HepG2 (cell line): ENCODE measurements around the gene MAP3K1. TPM values are rescaled to one million over a fixed set of nuclear protein-coding genes. Genes with fewer than 3 reads are reported as not detected.

ENCODE experiments used
- ATAC-seq: fragments of 200-7000 bp; cut with Tn5 transposase; 3 replicates; pipeline ENCODE4 v1.9.1; 2020; ENCODE audit warnings: mild to moderate bottlenecking, moderate library complexity
- BruUV-seq: library from RNA; stranded (reverse); fragments of 400-500 nt; replicated peaks from 2 replicates; lab custom pipeline; 2021; lab: Mats Ljungman, UMichigan
- CTCF ChIA-PET: fragments of 300-600 bp; formaldehyde crosslinking; extraction: SDS; loops from one replicate; lab custom pipeline; 2021; ENCODE audit warnings: low total read pairs, inconsistent platforms, low intra/inter-chr PET ratio; lab: Yijun Ruan, JAX
- POLR2A ChIA-PET: fragments of 350-600 bp; sonication (Branson Sonifier 250); formaldehyde crosslinking; loops from one replicate; lab custom pipeline; 2020; ENCODE audit warnings: antibody characterized with exemption, inconsistent platforms; lab: Yijun Ruan, JAX
- DNase-seq: peaks from one replicate; pipeline ENCODE4 v3.0.0-alpha.2; 2015; ENCODE audit warnings: low spot score
- FAIRE-seq: peaks from 3 replicates; lab custom pipeline; 2011; peaks lifted over from hg19 to GRCh38; lab: Jason Lieb, UNC
- H2AFZ ChIP-seq: one replicate; pipeline ENCODE4 v1.6.1; 2011; ENCODE audit warnings: low read length, inconsistent platforms
- H3K27ac ChIP-seq: fragments of 300-600 bp; 3 replicates; pipeline ENCODE4 v1.8.0; 2011; ENCODE audit warnings: mixed run types, mild to moderate bottlenecking, mixed read lengths, low read length, inconsistent platforms; ENCODE audit not compliant: insufficient read depth; ENCODE audit errors: extremely low read length
- H3K27me3 ChIP-seq, 2 experiments: fragments of 200-600 bp in 1 of 2; 2 replicates in 1 of 2; 3 replicates in 1 of 2; pipeline versions ENCODE4 v1.6.0 to v1.8.0; 2011; ENCODE audit warnings: low read length in 2 of 2, mild to moderate bottlenecking in 2 of 2, moderate library complexity in 2 of 2, inconsistent platforms in 1 of 2; ENCODE audit not compliant: insufficient read depth in 2 of 2, control insufficient read depth in 1 of 2
- H3K36me3 ChIP-seq, 2 experiments: fragments of 200-600 bp in 1 of 2; replicated peaks in 1 of 2; 2 replicates in 1 of 2; 3 replicates in 1 of 2; pipeline versions ENCODE4 v1.5.1 to v1.8.0; 2011; ENCODE audit warnings: low read length in 2 of 2, inconsistent platforms in 1 of 2; ENCODE audit not compliant: insufficient read depth in 2 of 2, control insufficient read depth in 1 of 2
- H3K4me1 ChIP-seq: 2 replicates; pipeline ENCODE4 v1.5.1; 2012; ENCODE audit warnings: low read length, inconsistent platforms; ENCODE audit not compliant: insufficient read depth
- H3K4me2 ChIP-seq: 2 replicates; pipeline ENCODE4 v1.6.0; 2011; ENCODE audit warnings: low read depth, low read length, inconsistent platforms
- H3K4me3 ChIP-seq, 3 experiments: fragments of 200-600 bp in 1 of 3; sonication (generic), shearing (Covaris generic) in 1 of 3; replicated peaks in 1 of 3; 2 replicates each; pipeline ENCODE4 v1.5.1; 2011 to 2016; ENCODE audit warnings: low read length in 3 of 3, inconsistent platforms in 2 of 3, low read depth in 2 of 3, mild to moderate bottlenecking in 2 of 3, control low read depth in 1 of 3, mixed read lengths in 1 of 3; ENCODE audit not compliant: insufficient read depth in 1 of 3
- H3K79me2 ChIP-seq: one replicate; pipeline ENCODE4 v1.6.1; 2011; ENCODE audit warnings: low read length, inconsistent platforms; ENCODE audit not compliant: insufficient read depth
- H3K9ac ChIP-seq: 2 replicates; pipeline ENCODE4 v1.6.0; 2011; ENCODE audit warnings: mild to moderate bottlenecking, low read depth, low read length, inconsistent platforms; ENCODE audit not compliant: insufficient read depth
- H3K9me3 ChIP-seq: 2 replicates; pipeline ENCODE4 v1.5.1; 2012; ENCODE audit warnings: mild to moderate bottlenecking, low read length
- H4K20me1 ChIP-seq: 2 replicates; pipeline ENCODE4 v1.6.0; 2011; ENCODE audit warnings: inconsistent platforms, mild to moderate bottlenecking, low read length, moderate library complexity; ENCODE audit not compliant: insufficient read depth
- ASH2L ChIP-seq: fragments of 300-600, 200-600 bp; sonication (generic); IDR thresholded peaks from 2 replicates; pipeline ENCODE4 v1.7.0; 2017; ENCODE audit warnings: low read depth, mild to moderate bottlenecking, moderate library complexity, mixed read lengths, low read length; ENCODE audit not compliant: insufficient read length
- BCL6 ChIP-seq: IDR thresholded peaks from 2 replicates; pipeline ENCODE4 v1.6.1; 2016; ENCODE audit warnings: missing genetic modification reagents, missing compliant biosample characterization
- ZBTB7A ChIP-seq: sonication (generic); formaldehyde crosslinking; IDR thresholded peaks from 2 replicates; pipeline ENCODE4 v1.8.0; 2022; ENCODE audit warnings: mild to moderate bottlenecking, missing genetic modification reagents
- ZC3H13 ChIP-seq: sonication (generic); formaldehyde crosslinking; IDR thresholded peaks from 2 replicates; pipeline ENCODE4 v1.8.1; 2023; ENCODE audit warnings: mild to moderate bottlenecking, missing genetic modification reagents, moderate library complexity
- ZNF205 ChIP-seq: IDR thresholded peaks from 2 replicates; pipeline ENCODE4 v1.6.1; 2018; ENCODE audit warnings: missing biosample characterization, missing genetic modification reagents
- ZNF282 ChIP-seq: fragments of 450-650 bp; IDR thresholded peaks from 2 replicates; pipeline ENCODE4 v1.6.1; 2018; ENCODE audit not compliant: partially characterized antibody
- ZNF572 ChIP-seq: sonication (generic); formaldehyde crosslinking; IDR thresholded peaks from 2 replicates; pipeline ENCODE4 v1.5.1; 2020; ENCODE audit warnings: mild to moderate bottlenecking, missing genetic modification reagents
- WGBS: methylation state at CpG from one replicate; pipeline ENCODE4 v1.1.6; 2017; ENCODE audit warnings: low lambda C conversion rate; 5-methylcytosine and 5-hydroxymethylcytosine counted together
- in situ Hi-C: cut with HindIII; loops from 2 replicates; pipeline ENCODE4 v1.10.0; 2017; ENCODE audit warnings: low pct_unique_long_range_greater_than_20kb; ENCODE audit not compliant: extremely low pct_ligation_motif_present
- intact Hi-C: fragments of 100-400 bp; cut with micrococcal nuclease; formaldehyde crosslinking; loops from one replicate; pipeline ENCODE4 v1.10.0; 2022; ENCODE audit not compliant: unreplicated experiment
- polyA plus RNA-seq, 8 experiments: library from polyadenylated mRNA; depleted of rRNA in 3 of 8; stranded (reverse) in 7 of 8; unstranded in 1 of 8; fragments of >200 nt; fragmentation: Illumina TruSeq in 4 of 8; extraction: Trizol in 4 of 8; gene quantifications; 2 replicates each; pipeline versions ENCODE4 v1.2.1 to v1.2.3, GENCODE V29; 2011 to 2016; ENCODE audit warnings: low read depth in 4 of 8, missing spikeins in 1 of 8, mixed read lengths in 1 of 8; ENCODE audit not compliant: insufficient read depth in 1 of 8
- total RNA-seq, 5 experiments: library from RNA; depleted of rRNA; stranded (reverse); fragments of >200 nt; fragmentation: Illumina TruSeq; extraction: Trizol; gene quantifications; 2 replicates each; pipeline ENCODE4 v1.2.3, GENCODE V29; 2016; ENCODE audit warnings: low read depth in 1 of 5
- TF ChIP-seq, protein P1 (sequence below): sonication (generic); formaldehyde crosslinking; IDR thresholded peaks from 2 replicates; pipeline ENCODE4 v1.4.0; 2020; ENCODE audit warnings: missing genetic modification reagents
- TF ChIP-seq, protein P2 (sequence below): sonication (generic); formaldehyde crosslinking; IDR thresholded peaks from 2 replicates; pipeline ENCODE4 v1.4.0; 2020; ENCODE audit warnings: missing genetic modification reagents
- TF ChIP-seq, protein P3 (sequence below): sonication (generic); formaldehyde crosslinking; IDR thresholded peaks from 2 replicates; pipeline ENCODE4 v1.5.0; 2020; ENCODE audit warnings: mild to moderate bottlenecking, missing genetic modification reagents, moderate library complexity
- TF ChIP-seq, protein P4 (sequence below): sonication (generic); formaldehyde crosslinking; IDR thresholded peaks from 2 replicates; pipeline ENCODE4 v1.4.0; 2020; ENCODE audit warnings: missing genetic modification reagents

The MAP3K1 gene
- total and polyA plus RNA-seq, 2 of the 13 experiments (the other 11 are each of a cell fraction or from before 2014, with no cell fraction given), result 16.4 to 30.3 TPM

DNA sequence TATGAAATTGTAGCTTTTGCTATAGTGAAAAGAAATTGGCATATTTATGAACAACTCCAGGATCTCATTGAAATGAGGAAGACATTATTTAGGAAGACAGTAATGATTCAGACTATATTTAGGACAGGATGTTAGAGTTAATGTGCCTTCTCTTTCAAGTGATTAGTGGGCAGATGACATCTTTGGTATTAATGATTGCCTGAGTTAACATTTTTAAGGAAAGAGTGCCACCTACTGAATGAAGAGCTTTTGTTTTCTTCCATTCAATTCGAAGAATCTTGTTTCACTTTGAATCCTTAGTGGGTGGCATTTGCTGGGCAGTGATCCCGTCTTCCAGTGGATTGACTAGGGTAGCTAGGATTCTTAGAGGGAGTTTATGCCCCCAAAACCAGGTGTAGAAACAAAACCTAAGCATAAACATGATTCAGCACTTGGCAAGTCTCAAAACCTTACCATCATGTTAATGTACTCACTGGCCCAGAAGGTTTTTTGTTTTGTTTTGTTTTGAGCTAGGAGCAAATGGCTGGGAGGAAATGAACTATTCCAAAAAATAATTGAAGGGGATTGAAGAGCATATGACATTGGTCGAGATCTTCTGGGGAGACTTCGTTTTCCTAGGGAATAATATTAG is 23.2 kb downstream of the MAP3K1 start:
- Histone ChIP-seq H3K9me3 (no peaks in the 10 kb centered on the region), H3K4me1 (peaks cover 53% of the 10 kb centered on the region), H3K4me2 (peak overlapping the region; percentile 62), H3K36me3 (no peaks in the 10 kb centered on the region; a peak in 1 of 5 replicates), H4K20me1 (peaks cover 36% of the 10 kb centered on the region), H3K27me3 (no peaks in the 10 kb centered on the region), H3K4me3 (no peak overlapping the region), H3K79me2 (peaks cover 100% of the 10 kb centered on the region), H2AFZ (no peak overlapping the region), H3K27ac (no peak overlapping the region), H3K9ac (no peak overlapping the region)
- intact Hi-C loops, result loop anchor here (1.0 to 10.0 kb wide), 6 partner anchors 8 to 904 kb away; no protein-coding TSS in a partner anchor
- DNase-seq (peak; percentile 33), ATAC-seq (no peak), FAIRE-seq (peak; percentile 49)
- POLR2A ChIA-PET, result interaction anchor here (0.7 to 1.2 kb wide), 3 partner anchors 201 to 568 kb away, joined by 3 to 4 read pairs (median 3); no protein-coding TSS in a partner anchor
- BruUV-seq, result no TSS peak
- 50% methylated on average over 4 of the region's 4 CpGs for WGBS
- CTCF ChIA-PET, result interaction anchor here (1.4 to 2.9 kb wide), 2 partner anchors 357 to 568 kb away, joined by 3 to 29 read pairs; no protein-coding TSS in a partner anchor
- in situ Hi-C loops, result loop anchor here (5.0 to 25.0 kb wide), 3 partner anchors 351 to 901 kb away; no protein-coding TSS in a partner anchor
- TF ChIP-seq ASH2L (peak; percentile 24), BCL6 (CRISPR knock-in tag) (no peak), ZNF282 (no peak), ZNF205 (CRISPR knock-in tag) (no peak), ZBTB7A (no peak), ZNF572 (CRISPR knock-in tag) (no peak), ZC3H13 (CRISPR knock-in tag) (no peak)
- TF ChIP-seq, protein P1, sequence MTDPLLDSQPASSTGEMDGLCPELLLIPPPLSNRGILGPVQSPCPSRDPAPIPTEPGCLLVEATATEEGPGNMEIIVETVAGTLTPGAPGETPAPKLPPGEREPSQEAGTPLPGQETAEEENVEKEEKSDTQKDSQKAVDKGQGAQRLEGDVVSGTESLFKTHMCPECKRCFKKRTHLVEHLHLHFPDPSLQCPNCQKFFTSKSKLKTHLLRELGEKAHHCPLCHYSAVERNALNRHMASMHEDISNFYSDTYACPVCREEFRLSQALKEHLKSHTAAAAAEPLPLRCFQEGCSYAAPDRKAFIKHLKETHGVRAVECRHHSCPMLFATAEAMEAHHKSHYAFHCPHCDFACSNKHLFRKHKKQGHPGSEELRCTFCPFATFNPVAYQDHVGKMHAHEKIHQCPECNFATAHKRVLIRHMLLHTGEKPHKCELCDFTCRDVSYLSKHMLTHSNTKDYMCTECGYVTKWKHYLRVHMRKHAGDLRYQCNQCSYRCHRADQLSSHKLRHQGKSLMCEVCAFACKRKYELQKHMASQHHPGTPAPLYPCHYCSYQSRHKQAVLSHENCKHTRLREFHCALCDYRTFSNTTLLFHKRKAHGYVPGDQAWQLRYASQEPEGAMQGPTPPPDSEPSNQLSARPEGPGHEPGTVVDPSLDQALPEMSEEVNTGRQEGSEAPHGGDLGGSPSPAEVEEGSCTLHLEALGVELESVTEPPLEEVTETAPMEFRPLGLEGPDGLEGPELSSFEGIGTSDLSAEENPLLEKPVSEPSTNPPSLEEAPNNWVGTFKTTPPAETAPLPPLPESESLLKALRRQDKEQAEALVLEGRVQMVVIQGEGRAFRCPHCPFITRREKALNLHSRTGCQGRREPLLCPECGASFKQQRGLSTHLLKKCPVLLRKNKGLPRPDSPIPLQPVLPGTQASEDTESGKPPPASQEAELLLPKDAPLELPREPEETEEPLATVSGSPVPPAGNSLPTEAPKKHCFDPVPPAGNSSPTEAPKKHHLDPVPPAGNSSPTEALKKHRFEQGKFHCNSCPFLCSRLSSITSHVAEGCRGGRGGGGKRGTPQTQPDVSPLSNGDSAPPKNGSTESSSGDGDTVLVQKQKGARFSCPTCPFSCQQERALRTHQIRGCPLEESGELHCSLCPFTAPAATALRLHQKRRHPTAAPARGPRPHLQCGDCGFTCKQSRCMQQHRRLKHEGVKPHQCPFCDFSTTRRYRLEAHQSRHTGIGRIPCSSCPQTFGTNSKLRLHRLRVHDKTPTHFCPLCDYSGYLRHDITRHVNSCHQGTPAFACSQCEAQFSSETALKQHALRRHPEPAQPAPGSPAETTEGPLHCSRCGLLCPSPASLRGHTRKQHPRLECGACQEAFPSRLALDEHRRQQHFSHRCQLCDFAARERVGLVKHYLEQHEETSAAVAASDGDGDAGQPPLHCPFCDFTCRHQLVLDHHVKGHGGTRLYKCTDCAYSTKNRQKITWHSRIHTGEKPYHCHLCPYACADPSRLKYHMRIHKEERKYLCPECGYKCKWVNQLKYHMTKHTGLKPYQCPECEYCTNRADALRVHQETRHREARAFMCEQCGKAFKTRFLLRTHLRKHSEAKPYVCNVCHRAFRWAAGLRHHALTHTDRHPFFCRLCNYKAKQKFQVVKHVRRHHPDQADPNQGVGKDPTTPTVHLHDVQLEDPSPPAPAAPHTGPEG (CRISPR knock-in tag), result no peak
- TF ChIP-seq, protein P2, sequence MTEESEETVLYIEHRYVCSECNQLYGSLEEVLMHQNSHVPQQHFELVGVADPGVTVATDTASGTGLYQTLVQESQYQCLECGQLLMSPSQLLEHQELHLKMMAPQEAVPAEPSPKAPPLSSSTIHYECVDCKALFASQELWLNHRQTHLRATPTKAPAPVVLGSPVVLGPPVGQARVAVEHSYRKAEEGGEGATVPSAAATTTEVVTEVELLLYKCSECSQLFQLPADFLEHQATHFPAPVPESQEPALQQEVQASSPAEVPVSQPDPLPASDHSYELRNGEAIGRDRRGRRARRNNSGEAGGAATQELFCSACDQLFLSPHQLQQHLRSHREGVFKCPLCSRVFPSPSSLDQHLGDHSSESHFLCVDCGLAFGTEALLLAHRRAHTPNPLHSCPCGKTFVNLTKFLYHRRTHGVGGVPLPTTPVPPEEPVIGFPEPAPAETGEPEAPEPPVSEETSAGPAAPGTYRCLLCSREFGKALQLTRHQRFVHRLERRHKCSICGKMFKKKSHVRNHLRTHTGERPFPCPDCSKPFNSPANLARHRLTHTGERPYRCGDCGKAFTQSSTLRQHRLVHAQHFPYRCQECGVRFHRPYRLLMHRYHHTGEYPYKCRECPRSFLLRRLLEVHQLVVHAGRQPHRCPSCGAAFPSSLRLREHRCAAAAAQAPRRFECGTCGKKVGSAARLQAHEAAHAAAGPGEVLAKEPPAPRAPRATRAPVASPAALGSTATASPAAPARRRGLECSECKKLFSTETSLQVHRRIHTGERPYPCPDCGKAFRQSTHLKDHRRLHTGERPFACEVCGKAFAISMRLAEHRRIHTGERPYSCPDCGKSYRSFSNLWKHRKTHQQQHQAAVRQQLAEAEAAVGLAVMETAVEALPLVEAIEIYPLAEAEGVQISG (CRISPR knock-in tag), result no peak
- TF ChIP-seq, protein P3, sequence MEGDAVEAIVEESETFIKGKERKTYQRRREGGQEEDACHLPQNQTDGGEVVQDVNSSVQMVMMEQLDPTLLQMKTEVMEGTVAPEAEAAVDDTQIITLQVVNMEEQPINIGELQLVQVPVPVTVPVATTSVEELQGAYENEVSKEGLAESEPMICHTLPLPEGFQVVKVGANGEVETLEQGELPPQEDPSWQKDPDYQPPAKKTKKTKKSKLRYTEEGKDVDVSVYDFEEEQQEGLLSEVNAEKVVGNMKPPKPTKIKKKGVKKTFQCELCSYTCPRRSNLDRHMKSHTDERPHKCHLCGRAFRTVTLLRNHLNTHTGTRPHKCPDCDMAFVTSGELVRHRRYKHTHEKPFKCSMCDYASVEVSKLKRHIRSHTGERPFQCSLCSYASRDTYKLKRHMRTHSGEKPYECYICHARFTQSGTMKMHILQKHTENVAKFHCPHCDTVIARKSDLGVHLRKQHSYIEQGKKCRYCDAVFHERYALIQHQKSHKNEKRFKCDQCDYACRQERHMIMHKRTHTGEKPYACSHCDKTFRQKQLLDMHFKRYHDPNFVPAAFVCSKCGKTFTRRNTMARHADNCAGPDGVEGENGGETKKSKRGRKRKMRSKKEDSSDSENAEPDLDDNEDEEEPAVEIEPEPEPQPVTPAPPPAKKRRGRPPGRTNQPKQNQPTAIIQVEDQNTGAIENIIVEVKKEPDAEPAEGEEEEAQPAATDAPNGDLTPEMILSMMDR (CRISPR knock-in tag), result peak; percentile 66
- TF ChIP-seq, protein P4, sequence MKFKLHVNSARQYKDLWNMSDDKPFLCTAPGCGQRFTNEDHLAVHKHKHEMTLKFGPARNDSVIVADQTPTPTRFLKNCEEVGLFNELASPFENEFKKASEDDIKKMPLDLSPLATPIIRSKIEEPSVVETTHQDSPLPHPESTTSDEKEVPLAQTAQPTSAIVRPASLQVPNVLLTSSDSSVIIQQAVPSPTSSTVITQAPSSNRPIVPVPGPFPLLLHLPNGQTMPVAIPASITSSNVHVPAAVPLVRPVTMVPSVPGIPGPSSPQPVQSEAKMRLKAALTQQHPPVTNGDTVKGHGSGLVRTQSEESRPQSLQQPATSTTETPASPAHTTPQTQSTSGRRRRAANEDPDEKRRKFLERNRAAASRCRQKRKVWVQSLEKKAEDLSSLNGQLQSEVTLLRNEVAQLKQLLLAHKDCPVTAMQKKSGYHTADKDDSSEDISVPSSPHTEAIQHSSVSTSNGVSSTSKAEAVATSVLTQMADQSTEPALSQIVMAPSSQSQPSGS (CRISPR knock-in tag), result no peak
